Measurements from ENCODE around the gene MGARP. TPM values are rescaled to one million over a fixed set of nuclear protein-coding genes. Genes with fewer than 3 reads are reported as not detected.

The MGARP gene
- polyA plus RNA-seq, 2 of the 4 experiments (the other 2 are of a cell fraction), result 1.1 to 1.4 TPM

GRCh38 chr4:139301113-139301820 lies 21.2 kb upstream of the MGARP start, which contains the start of gene NAA15:
NAA15 (plus strand) TSS chr4:139301505; CDS start chr4:139301778, 273 bp downstream.
- Histone ChIP-seq H3K4me1 (peaks cover 18% of the 10 kb centered on the region; the same call in 2 of the 3 replicates), H3K27ac (peak within 1 kb of the TSS; percentile 85 to 95), H3K4me2 (peak within 1 kb of the TSS; percentile 93), H3K4me3 (peak within 1 kb of the TSS; percentile 66), H3K9me3 (no peaks in the 10 kb centered on the region; the same call in 2 of the 3 replicates)
- DNase-seq (ENCODE audit: low read depth in 1 of 2, low spot score in 1 of 2) (peak; percentile 84 to 97), FAIRE-seq (no peak), ATAC-seq (peak; percentile 92 to 96)
- CTCF ChIA-PET, result interaction anchor here (0.9 to 1.6 kb wide), 5 partner anchors 26 to 270 kb away, joined by 3 to 5 read pairs (median 3); no protein-coding TSS in a partner anchor
- POLR2A ChIA-PET, result interaction anchor here (0.5 to 2.9 kb wide), 7 partner anchors 10 to 345 kb away, joined by 3 to 27 read pairs (median 3); partner anchors contain the start of gene ELF2
- 1% methylated on average over 36 of the region's 61 CpGs for WGBS (ENCODE audit: missing lambda C conversion rate)
- TF ChIP-seq MAX (IDR thresholded peaks at IDR 0.05) (peak; percentile 97), KDM1A (IDR thresholded peaks at IDR 0.05; ENCODE audit: low read depth) (no peak), RFX5 (IDR thresholded peaks at IDR 0.05) (no peak), BCL3 (IDR thresholded peaks at IDR 0.05) (peak; percentile 30; the same call in 1 of the 3 replicates), ATOH8 (CRISPR knock-in tag; IDR thresholded peaks at IDR 0.05; ENCODE audit: low read depth) (no peak), HEYL (CRISPR knock-in tag; IDR thresholded peaks at IDR 0.05) (no peak), CTCF (IDR thresholded peaks at IDR 0.05) (no peak), PHF8 (IDR thresholded peaks at IDR 0.05; ENCODE audit: borderline replicate concordance, low read depth) (peak; percentile 20; the same call in 1 of the 2 replicates), NFE2L2 (conservative IDR thresholded peaks at IDR 0.05; ENCODE audit: low read length) (no peak), KDM5A (IDR thresholded peaks at IDR 0.05) (no peak), EHF (CRISPR knock-in tag; IDR thresholded peaks at IDR 0.05) (no peak), ELK1 (IDR thresholded peaks at IDR 0.05; ENCODE audit: low read depth, low read length) (no peak), JUN (IDR thresholded peaks at IDR 0.05) (peak in 1 of 2 experiments; percentile 52; a peak in 2 of 5 replicates), HDAC2 (IDR thresholded peaks at IDR 0.05) (no peak), BHLHE40 (IDR thresholded peaks at IDR 0.05; ENCODE audit: low read depth, low read length) (no peak), MAFK (IDR thresholded peaks at IDR 0.05; ENCODE audit: partially characterized antibody) (peak; percentile 52), ZFP36 (IDR thresholded peaks at IDR 0.05; ENCODE audit: borderline replicate concordance, partially characterized antibody) (no peak), NR3C1 (IDR thresholded peaks at IDR 0.05) (no peak), FOSB (CRISPR knock-in tag; IDR thresholded peaks at IDR 0.05) (no peak), TP53 (CRISPR knock-in tag; IDR thresholded peaks at IDR 0.05) (no peak), POLR2AphosphoS2 (conservative IDR thresholded peaks at IDR 0.05; ENCODE audit: low read length) (no peak), HOXB5 (CRISPR knock-in tag; IDR thresholded peaks at IDR 0.05) (no peak), MYC (IDR thresholded peaks at IDR 0.05; ENCODE audit: borderline replicate concordance, low read length) (peak; percentile 89), GATA3 (IDR thresholded peaks at IDR 0.05; ENCODE audit: borderline replicate concordance) (no peak), CEBPB (IDR thresholded peaks at IDR 0.05) (no peak), HMGXB4 (CRISPR knock-in tag; IDR thresholded peaks at IDR 0.05; ENCODE audit: borderline replicate concordance) (no peak), E2F6 (IDR thresholded peaks at IDR 0.05; ENCODE audit: borderline replicate concordance, low read depth) (peak; percentile 67; the same call in 1 of the 2 replicates), RNF2 (IDR thresholded peaks at IDR 0.05; ENCODE audit: borderline replicate concordance, low read depth) (no peak), CHD4 (IDR thresholded peaks at IDR 0.05; ENCODE audit: borderline replicate concordance) (no peak), USF2 (IDR thresholded peaks at IDR 0.05) (peak; percentile 62), FOXS1 (CRISPR knock-in tag; IDR thresholded peaks at IDR 0.05) (no peak), MAZ (IDR thresholded peaks at IDR 0.05; ENCODE audit: borderline replicate concordance, low read depth, low read length) (no peak), POLR2A (IDR thresholded peaks at IDR 0.05; ENCODE audit: low read length) (peak; percentile 52)

Measured in A549 (cell line).